OCI-LY1 (cell line): ENCODE data around the gene RAPGEF6.

Experiments
- EZH2 ChIP-seq: fragments of 200-600 bp; sonication (generic), shearing (Covaris generic); IDR thresholded peaks from 2 replicates; pipeline ENCODE4 v1.8.0; 2017; ENCODE audit warnings: borderline replicate concordance, mixed run types, mild to moderate bottlenecking, antibody characterized with exemption, low read length, moderate library complexity, mixed read lengths
- TF ChIP-seq, protein P1 (sequence below): fragments of 200-600 bp; sonication (generic), shearing (Covaris generic); IDR thresholded peaks from 2 replicates; pipeline ENCODE4 v1.5.1; 2017; ENCODE audit warnings: mild to moderate bottlenecking, antibody characterized with exemption, low read length, moderate library complexity, mixed read lengths

GRCh38 chr5:131423056-131423455 lies 212.0 kb downstream of the RAPGEF6 start:
- TF ChIP-seq EZH2 = no peak
- TF ChIP-seq, protein P1, sequence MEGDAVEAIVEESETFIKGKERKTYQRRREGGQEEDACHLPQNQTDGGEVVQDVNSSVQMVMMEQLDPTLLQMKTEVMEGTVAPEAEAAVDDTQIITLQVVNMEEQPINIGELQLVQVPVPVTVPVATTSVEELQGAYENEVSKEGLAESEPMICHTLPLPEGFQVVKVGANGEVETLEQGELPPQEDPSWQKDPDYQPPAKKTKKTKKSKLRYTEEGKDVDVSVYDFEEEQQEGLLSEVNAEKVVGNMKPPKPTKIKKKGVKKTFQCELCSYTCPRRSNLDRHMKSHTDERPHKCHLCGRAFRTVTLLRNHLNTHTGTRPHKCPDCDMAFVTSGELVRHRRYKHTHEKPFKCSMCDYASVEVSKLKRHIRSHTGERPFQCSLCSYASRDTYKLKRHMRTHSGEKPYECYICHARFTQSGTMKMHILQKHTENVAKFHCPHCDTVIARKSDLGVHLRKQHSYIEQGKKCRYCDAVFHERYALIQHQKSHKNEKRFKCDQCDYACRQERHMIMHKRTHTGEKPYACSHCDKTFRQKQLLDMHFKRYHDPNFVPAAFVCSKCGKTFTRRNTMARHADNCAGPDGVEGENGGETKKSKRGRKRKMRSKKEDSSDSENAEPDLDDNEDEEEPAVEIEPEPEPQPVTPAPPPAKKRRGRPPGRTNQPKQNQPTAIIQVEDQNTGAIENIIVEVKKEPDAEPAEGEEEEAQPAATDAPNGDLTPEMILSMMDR = peak; percentile 58; the same call in 1 of the 2 replicates
